ENCODE measurements around the gene REPS1. TPM values are rescaled to one million over a fixed set of nuclear protein-coding genes. Genes with fewer than 3 reads are reported as not detected.

The REPS1 gene
- total and polyA plus RNA-seq, 7 experiments from 2014 or later: 24.7 to 74.6 (median 65.4) TPM

DNA sequence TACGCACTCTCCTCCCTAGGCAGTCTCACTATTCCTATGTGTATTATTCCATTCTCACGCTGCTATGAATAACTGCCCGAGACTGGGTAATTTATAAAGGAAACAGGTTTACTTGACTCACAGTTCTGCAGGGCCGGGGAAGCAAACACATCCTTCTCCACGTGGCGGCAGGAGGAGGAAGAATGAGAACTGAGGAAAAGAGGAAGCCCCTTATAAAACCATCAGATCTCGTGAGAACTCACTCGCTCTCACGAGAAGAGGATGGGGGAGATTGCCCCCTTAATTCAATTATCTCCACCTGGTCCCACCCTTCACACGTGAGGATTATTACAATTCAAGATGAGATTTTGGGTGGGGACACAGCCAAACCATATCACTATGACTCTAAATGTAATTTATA is 130.3 kb downstream of the REPS1 start:
- DNase-seq: no peak
- H3K27me3 Mint-ChIP-seq: peaks cover 2 to 20% (median 9%) of the 10 kb centered on the region in 5 donors
- H3K4me1 Mint-ChIP-seq: peaks cover 0 to 2% (median 0%) of the 10 kb centered on the region in 7 donors
- Histone ChIP-seq H3K4me1 (ENCODE audit: control insufficient read depth in 2 of 2, insufficient read depth in 2 of 2, low read length in 2 of 2) (no peaks in the 10 kb centered on the region), H3K36me3 (ENCODE audit: control insufficient read depth in 2 of 3, insufficient read depth in 3 of 3, low read length in 3 of 3) (no peaks in the 10 kb centered on the region), H3K27me3 (ENCODE audit: control insufficient read depth in 2 of 2, insufficient read depth in 2 of 2, low read length in 2 of 2) (no peaks in the 10 kb centered on the region), H3K4me3 (ENCODE audit: low read length) (no peak overlapping the region), H3K9me3 (ENCODE audit: control insufficient read depth in 2 of 3, low read length in 3 of 3) (no peaks in the 10 kb centered on the region), H3K27ac (ENCODE audit: low read depth, low read length) (no peak overlapping the region)
- no peak overlapping the region for H3K4me3 Mint-ChIP-seq
- ChIA-PET POLR2A (no interaction called here), CTCF (no interaction called here)
- ATAC-seq: no peak
- H3K27ac Mint-ChIP-seq: no peak overlapping the region
- H3K36me3 Mint-ChIP-seq: peaks cover 0 to 7% (median 0%) of the 10 kb centered on the region in 5 donors
- intact Hi-C loops (cut with micrococcal nuclease): no loop called here
- H3K9me3 Mint-ChIP-seq: peaks cover 0 to 7% (median 0%) of the 10 kb centered on the region in 11 donors

DNA sequence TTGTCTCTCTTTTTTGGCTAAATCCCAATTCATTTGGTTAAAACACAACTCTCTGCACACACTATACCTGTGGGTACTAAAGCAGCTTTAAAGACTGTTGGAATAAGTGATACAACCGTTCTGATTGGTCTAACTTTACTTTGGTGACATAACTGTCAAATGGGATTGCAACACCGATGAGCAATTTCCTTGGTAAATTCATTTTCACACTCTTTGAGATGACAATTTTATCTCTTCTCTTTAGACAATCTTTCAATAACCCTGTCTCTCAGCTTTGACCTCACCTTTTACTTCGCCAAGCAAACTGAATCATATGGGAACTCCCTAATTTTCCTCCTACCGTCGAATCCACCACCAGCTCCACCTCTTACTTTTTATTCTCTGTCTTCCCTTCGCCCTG is 131.4 kb downstream of the REPS1 start:
- Histone ChIP-seq H3K27me3 (ENCODE audit: control insufficient read depth in 2 of 2, insufficient read depth in 2 of 2, low read length in 2 of 2) (no peaks in the 10 kb centered on the region), H3K4me1 (ENCODE audit: control insufficient read depth in 2 of 2, insufficient read depth in 2 of 2, low read length in 2 of 2) (no peaks in the 10 kb centered on the region), H3K27ac (ENCODE audit: low read depth, low read length) (no peak overlapping the region), H3K9me3 (ENCODE audit: control insufficient read depth in 2 of 3, low read length in 3 of 3) (no peaks in the 10 kb centered on the region), H3K4me3 (ENCODE audit: low read length) (no peak overlapping the region), H3K36me3 (ENCODE audit: control insufficient read depth in 2 of 3, insufficient read depth in 3 of 3, low read length in 3 of 3) (no peaks in the 10 kb centered on the region)
- POLR2A ChIA-PET: no interaction called here
- no peak overlapping the region for H3K27ac Mint-ChIP-seq
- H3K27me3 Mint-ChIP-seq: peaks cover 0 to 20% (median 2%) of the 10 kb centered on the region in 5 donors
- peaks cover 0 to 7% (median 0%) of the 10 kb centered on the region in 11 donors for H3K9me3 Mint-ChIP-seq
- ATAC-seq (no peak), DNase-seq (no peak)
- CTCF ChIA-PET: no interaction called here
- intact Hi-C loops (cut with micrococcal nuclease): no loop called here
- H3K36me3 Mint-ChIP-seq: peaks cover 0 to 7% (median 0%) of the 10 kb centered on the region in 5 donors
- peaks cover 0 to 2% (median 0%) of the 10 kb centered on the region in 7 donors for H3K4me1 Mint-ChIP-seq
- H3K4me3 Mint-ChIP-seq: no peak overlapping the region

Other genes with a start within 250 kb of the REPS1 start
- gene CCDC28A, start 214.5 kb downstream of the REPS1 start, total RNA-seq: 10 to 100 TPM; 19.9 to 34.2 (median 25.6) TPM
- gene CCDC28A, start 214.5 kb downstream of the REPS1 start, polyA plus RNA-seq: 10 to 100 TPM; 34.1 to 65.3 TPM
- gene ECT2L, start 192.2 kb downstream of the REPS1 start, total RNA-seq: under 1 TPM in 1 of 5 experiments, not detected in 4; 0.13 TPM
- under 1 TPM; 0.15 to 0.27 TPM for gene ECT2L, start 192.2 kb downstream of the REPS1 start, polyA plus RNA-seq
- 100 to 1,000 TPM in 3 of 5 experiments, 10 to 100 TPM in 2; 39.5 to 137 (median 107) TPM for gene ABRACL, start 40.5 kb upstream of the REPS1 start, total RNA-seq
- gene ABRACL, start 40.5 kb upstream of the REPS1 start, polyA plus RNA-seq: 100 to 1,000 TPM; 183 to 216 TPM
- gene HECA, start 146.8 kb upstream of the REPS1 start, total RNA-seq: 100 to 1,000 TPM in 3 of 5 experiments, 10 to 100 TPM in 2; 54.1 to 145 (median 130) TPM
- 1 to 10 TPM; 5.5 to 6.3 TPM for gene HECA, start 146.8 kb upstream of the REPS1 start, polyA plus RNA-seq

All from naive thymus-derived CD4-positive, alpha-beta T cell (primary cell).